ENCODE results near the gene TNNI2. TPM values are rescaled to one million over a fixed set of nuclear protein-coding genes. Genes with fewer than 3 reads are reported as not detected.

Gene TNNI2
- total RNA-seq, 1 donor from 2014 or later: not detected

DNA sequence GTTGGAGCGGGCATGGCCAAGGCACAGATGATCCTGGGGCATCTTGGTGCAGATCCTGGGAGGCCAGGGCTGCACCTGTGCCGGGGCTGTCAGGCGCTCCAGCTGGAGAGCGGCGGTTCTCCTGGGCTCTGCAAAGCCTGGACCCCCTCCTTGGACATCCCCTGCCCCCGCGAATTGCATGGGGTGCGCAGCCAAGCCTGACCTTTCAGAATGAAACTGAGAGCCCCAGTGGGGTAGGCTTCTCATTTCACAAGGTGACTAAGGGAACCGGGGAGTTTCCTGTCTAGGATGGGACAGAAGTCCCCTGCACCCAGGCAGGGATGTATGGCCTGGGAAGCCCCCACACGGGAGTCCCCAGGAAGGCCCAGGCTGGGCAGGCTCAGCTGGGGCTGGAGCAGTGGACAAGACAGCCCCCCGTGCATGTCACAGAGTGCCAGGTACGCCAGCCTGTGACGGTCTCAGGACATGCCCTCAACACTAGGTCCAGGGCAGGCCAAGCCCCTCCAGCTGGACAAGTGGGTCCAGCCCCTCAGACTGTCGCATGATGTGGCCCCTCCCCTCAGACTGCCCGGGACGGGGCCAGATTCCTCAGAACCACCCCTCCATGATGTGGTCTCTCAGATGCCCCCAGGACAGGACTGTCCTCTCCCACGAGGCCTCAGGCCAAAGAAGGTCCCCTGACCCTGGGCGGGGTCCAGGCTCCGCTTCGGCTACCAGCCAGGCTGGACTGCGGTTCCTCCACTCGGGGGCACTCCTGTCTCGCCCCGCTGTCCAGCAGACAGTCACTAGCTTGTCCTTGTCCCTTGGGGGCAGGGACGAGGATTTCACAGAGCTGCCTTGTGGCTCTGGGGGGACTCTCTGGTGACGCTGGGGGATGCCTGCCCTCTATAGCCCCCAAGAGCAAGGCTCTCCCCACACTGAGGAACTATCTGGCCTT lies 16.4 kb downstream of the TNNI2 start:
- no peak for TF ChIP-seq CTCF (IDR thresholded peaks at IDR 0.05; ENCODE audit: borderline replicate concordance)
- intact Hi-C loops (cut with micrococcal nuclease): no loop called here
- peaks cover 12% of the 10 kb centered on the region for H3K4me1 ChIP-seq
- no peak for DNase-seq
- no peaks in the 10 kb centered on the region for H3K36me3 ChIP-seq
- no peak overlapping the region for H3K4me3 ChIP-seq
- H3K9me3 ChIP-seq (replicated peaks): no peaks in the 10 kb centered on the region
- H3K27me3 ChIP-seq (ENCODE audit: low read depth): no peaks in the 10 kb centered on the region
- H3K27ac ChIP-seq (replicated peaks): no peak overlapping the region

DNA sequence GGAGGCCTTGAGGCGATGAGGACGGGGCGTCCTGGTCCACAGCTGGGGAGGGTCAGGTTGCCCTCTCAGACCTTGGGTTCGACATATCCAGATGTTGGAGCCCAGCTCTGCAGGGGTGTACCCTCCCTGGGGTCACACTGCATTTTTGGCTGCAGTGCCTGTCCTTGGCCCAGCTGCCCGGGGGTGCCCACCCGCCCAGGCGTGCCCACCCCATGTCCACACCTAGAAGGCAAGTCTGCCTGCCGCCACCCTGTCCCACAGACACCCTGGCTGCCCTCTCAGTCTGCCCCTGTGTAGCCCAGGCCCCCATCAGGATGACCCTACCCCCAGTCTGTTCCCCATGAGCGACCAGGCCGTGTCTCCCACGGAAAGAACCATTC lies 17.1 kb downstream of the TNNI2 start:
- no peaks in the 10 kb centered on the region for H3K9me3 ChIP-seq (replicated peaks)
- peaks cover 12% of the 10 kb centered on the region for H3K4me1 ChIP-seq
- TF ChIP-seq CTCF (IDR thresholded peaks at IDR 0.05; ENCODE audit: borderline replicate concordance): no peak
- no peak overlapping the region for H3K27ac ChIP-seq (replicated peaks)
- H3K27me3 ChIP-seq (ENCODE audit: low read depth): no peaks in the 10 kb centered on the region
- intact Hi-C loops (cut with micrococcal nuclease): no loop called here
- no peak overlapping the region for H3K4me3 ChIP-seq
- no peak for DNase-seq
- H3K36me3 ChIP-seq: no peaks in the 10 kb centered on the region

DNA sequence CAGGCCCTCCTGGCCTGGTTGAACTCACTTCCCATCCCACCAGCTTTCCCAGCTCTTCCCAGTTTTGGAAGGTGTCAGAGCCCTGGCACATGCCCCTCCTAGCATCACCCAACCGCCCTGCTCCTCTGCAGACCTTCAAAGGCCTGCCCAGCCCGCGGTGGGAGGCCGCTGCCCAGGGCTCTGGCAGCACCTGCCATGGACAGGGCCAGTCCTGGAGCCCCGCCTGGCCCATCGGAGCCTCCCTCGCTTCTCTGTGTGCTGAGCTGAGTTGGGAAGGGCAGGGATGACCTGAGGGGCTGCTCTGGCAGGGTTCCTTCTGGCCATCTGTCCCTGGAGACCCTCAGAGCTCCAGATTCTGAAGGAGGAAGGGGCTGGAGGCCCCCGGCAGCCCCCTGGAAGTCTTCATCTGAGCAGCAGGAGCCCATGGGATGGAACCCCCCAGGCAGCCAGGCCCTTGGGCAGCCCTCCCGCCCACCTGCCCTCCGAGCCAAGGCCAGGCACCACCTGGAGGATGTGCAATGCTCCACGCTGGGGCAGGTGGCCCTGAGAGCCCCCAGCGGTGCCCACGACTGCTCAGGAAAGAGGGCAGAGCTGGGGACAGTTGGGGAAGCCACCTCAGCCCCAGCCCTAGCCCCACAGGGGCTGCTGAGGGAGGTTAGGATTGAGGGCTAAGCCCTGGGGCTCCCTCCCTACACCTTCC lies 17.7 kb downstream of the TNNI2 start:
- DNase-seq: no peak
- Histone ChIP-seq H3K36me3 (no peaks in the 10 kb centered on the region), H3K4me3 (no peak overlapping the region), H3K27me3 (ENCODE audit: low read depth) (no peaks in the 10 kb centered on the region), H3K27ac (replicated peaks) (no peak overlapping the region), H3K9me3 (replicated peaks) (no peaks in the 10 kb centered on the region), H3K4me1 (peaks cover 12% of the 10 kb centered on the region)
- TF ChIP-seq CTCF (IDR thresholded peaks at IDR 0.05; ENCODE audit: borderline replicate concordance): no peak
- intact Hi-C loops (cut with micrococcal nuclease): no loop called here

- Histone ChIP-seq H3K9me3 (replicated peaks) (no peaks in the 10 kb centered on the region), H3K27ac (replicated peaks) (no peak overlapping the region), H3K4me3 (no peak overlapping the region), H3K27me3 (ENCODE audit: low read depth) (no peaks in the 10 kb centered on the region), H3K36me3 (no peaks in the 10 kb centered on the region), H3K4me1 (peaks cover 12% of the 10 kb centered on the region)
- no peak for TF ChIP-seq CTCF (IDR thresholded peaks at IDR 0.05; ENCODE audit: borderline replicate concordance)
- DNase-seq: no peak
- intact Hi-C loops (cut with micrococcal nuclease): no loop called here
Measured at GRCh38 chr11:1857064-1857463, 18.3 kb downstream of the TNNI2 start.

GRCh38 chr11:1858154-1858553 lies 19.4 kb downstream of the TNNI2 start:
- Histone ChIP-seq H3K27ac (replicated peaks) (no peak overlapping the region), H3K4me3 (no peak overlapping the region), H3K4me1 (peaks cover 17% of the 10 kb centered on the region), H3K9me3 (replicated peaks) (no peaks in the 10 kb centered on the region), H3K27me3 (ENCODE audit: low read depth) (no peaks in the 10 kb centered on the region), H3K36me3 (no peaks in the 10 kb centered on the region)
- intact Hi-C loops (cut with micrococcal nuclease): no loop called here
- TF ChIP-seq CTCF (IDR thresholded peaks at IDR 0.05; ENCODE audit: borderline replicate concordance): no peak
- DNase-seq: no peak
